IMR-90 (cell line): ENCODE measurements around the gene LONP1.

Experiments
- BHLHE40 ChIP-seq: fragments of 150-350 bp; IDR thresholded peaks from 2 replicates; pipeline ENCODE4 v1.6.1; 2016; ENCODE audit warnings: mild to moderate bottlenecking, low read depth, low read length
- FOS ChIP-seq: fragments of 150-350 bp; IDR thresholded peaks from 2 replicates; pipeline ENCODE4 v1.6.1; 2016; ENCODE audit warnings: low read depth, low read length
- MAFK ChIP-seq: IDR thresholded peaks from 2 replicates; pipeline ENCODE4 v1.6.1; 2012; ENCODE audit warnings: low read depth, low read length, improper control_type of control experiment
- MAZ ChIP-seq: IDR thresholded peaks from 2 replicates; pipeline ENCODE4 v1.6.1; 2012; ENCODE audit warnings: low read depth, mild to moderate bottlenecking, low read length, improper control_type of control experiment, moderate library complexity, borderline replicate concordance
- MXI1 ChIP-seq: IDR thresholded peaks from 2 replicates; pipeline ENCODE4 v1.6.1; 2012; ENCODE audit warnings: low read depth, mild to moderate bottlenecking, low read length, moderate library complexity, borderline replicate concordance
- NFE2L2 ChIP-seq: fragments of 150-350 bp; IDR thresholded peaks from 2 replicates; pipeline ENCODE4 v1.6.1; 2016; ENCODE audit warnings: low read depth, mild to moderate bottlenecking, low read length
- POLR2A ChIP-seq: IDR thresholded peaks from 2 replicates; pipeline ENCODE4 v1.6.1; 2012; ENCODE audit warnings: mild to moderate bottlenecking, low read depth, low read length
- RAD21 ChIP-seq: IDR thresholded peaks from 2 replicates; pipeline ENCODE4 v1.6.1; 2012; ENCODE audit warnings: low read length, improper control_type of control experiment
- RCOR1 ChIP-seq: IDR thresholded peaks from 2 replicates; pipeline ENCODE4 v1.6.1; 2012; ENCODE audit warnings: mild to moderate bottlenecking, low read length, improper control_type of control experiment; ENCODE audit not compliant: insufficient replicate concordance
- RFX5 ChIP-seq: IDR thresholded peaks from 2 replicates; pipeline ENCODE4 v1.8.0; 2012; ENCODE audit warnings: low read depth, mild to moderate bottlenecking, low read length, moderate library complexity
- SMC3 ChIP-seq: fragments of 150-350 bp; IDR thresholded peaks from 2 replicates; pipeline ENCODE4 v1.6.1; 2016; ENCODE audit warnings: low read depth, mild to moderate bottlenecking, antibody characterized with exemption, low read length, moderate library complexity
- TF ChIP-seq, protein P1 (sequence below): conservative IDR thresholded peaks from 2 replicates; pipeline ENCODE4 v1.5.1; 2012; ENCODE audit warnings: mild to moderate bottlenecking, low read depth, low read length, improper control_type of control experiment
- TF ChIP-seq, protein P2 (sequence below): fragments of 150-350 bp; IDR thresholded peaks from 2 replicates; pipeline ENCODE4 v1.6.1; 2017; ENCODE audit warnings: mild to moderate bottlenecking, antibody characterized with exemption, low read length, low read depth

DNA sequence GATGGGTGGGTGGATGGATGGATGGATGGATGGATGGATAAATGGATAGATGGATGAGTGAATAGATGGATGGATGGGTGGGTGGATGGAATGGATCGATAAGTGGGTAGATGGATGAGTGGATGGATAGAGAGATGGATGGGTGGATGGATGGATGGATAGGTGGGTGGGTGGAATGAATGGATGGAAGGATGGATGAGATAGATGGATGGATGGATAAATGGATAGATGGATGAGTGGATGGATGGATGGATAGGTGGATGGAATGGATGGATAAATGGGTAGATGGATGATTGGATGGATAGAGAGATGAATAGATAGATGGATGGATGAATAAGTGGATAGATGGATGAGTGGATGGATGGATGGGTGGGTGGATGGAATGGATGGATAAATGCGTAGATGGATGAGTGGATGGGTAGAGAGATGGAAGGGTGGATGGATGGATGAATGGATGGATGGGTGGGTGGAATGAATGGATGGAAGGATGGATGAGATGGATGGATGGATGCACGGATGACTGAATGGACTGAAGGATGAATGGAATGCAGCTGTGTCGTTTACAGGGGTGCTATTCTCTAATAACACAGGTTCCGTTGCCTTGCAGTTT is 42.8 kb upstream of the LONP1 start:
- TF ChIP-seq, protein P1, sequence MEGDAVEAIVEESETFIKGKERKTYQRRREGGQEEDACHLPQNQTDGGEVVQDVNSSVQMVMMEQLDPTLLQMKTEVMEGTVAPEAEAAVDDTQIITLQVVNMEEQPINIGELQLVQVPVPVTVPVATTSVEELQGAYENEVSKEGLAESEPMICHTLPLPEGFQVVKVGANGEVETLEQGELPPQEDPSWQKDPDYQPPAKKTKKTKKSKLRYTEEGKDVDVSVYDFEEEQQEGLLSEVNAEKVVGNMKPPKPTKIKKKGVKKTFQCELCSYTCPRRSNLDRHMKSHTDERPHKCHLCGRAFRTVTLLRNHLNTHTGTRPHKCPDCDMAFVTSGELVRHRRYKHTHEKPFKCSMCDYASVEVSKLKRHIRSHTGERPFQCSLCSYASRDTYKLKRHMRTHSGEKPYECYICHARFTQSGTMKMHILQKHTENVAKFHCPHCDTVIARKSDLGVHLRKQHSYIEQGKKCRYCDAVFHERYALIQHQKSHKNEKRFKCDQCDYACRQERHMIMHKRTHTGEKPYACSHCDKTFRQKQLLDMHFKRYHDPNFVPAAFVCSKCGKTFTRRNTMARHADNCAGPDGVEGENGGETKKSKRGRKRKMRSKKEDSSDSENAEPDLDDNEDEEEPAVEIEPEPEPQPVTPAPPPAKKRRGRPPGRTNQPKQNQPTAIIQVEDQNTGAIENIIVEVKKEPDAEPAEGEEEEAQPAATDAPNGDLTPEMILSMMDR = no peak
- TF ChIP-seq MAZ = no peak
- TF ChIP-seq POLR2A = no peak
- TF ChIP-seq BHLHE40 = no peak
- no peak for TF ChIP-seq RCOR1
- TF ChIP-seq RFX5 = no peak
- TF ChIP-seq MXI1 = no peak
- TF ChIP-seq, protein P2, sequence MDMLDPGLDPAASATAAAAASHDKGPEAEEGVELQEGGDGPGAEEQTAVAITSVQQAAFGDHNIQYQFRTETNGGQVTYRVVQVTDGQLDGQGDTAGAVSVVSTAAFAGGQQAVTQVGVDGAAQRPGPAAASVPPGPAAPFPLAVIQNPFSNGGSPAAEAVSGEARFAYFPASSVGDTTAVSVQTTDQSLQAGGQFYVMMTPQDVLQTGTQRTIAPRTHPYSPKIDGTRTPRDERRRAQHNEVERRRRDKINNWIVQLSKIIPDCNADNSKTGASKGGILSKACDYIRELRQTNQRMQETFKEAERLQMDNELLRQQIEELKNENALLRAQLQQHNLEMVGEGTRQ = no peak
- TF ChIP-seq MAFK = no peak
- no peak for TF ChIP-seq FOS
- TF ChIP-seq SMC3 = no peak
- no peak for TF ChIP-seq RAD21
- no peak for TF ChIP-seq NFE2L2
